Measurements from ENCODE around the gene AGPAT4.

- TF ChIP-seq CTCF (IDR thresholded peaks at IDR 0.05) (no peak), POLR2A (IDR thresholded peaks at IDR 0.05) (no peak)
Measured at GRCh38 chr6:161228096-161228495, 45.8 kb downstream of the AGPAT4 start.
